ENCODE data around the gene GSAP. TPM values are rescaled to one million over a fixed set of nuclear protein-coding genes. Genes with fewer than 3 reads are reported as not detected.
A peak's percentile ranks its signal among the peaks of the same experiment; 100 is the strongest.
"Not testable (repeated sequence)": the region's sequence is repeated elsewhere in the genome, so short reads cannot be mapped to it uniquely, and the experiment has no call there.

GSAP gene
- total and polyA plus RNA-seq, 4 donors, result 3.7 to 24.1 (median 8.0) TPM

DNA sequence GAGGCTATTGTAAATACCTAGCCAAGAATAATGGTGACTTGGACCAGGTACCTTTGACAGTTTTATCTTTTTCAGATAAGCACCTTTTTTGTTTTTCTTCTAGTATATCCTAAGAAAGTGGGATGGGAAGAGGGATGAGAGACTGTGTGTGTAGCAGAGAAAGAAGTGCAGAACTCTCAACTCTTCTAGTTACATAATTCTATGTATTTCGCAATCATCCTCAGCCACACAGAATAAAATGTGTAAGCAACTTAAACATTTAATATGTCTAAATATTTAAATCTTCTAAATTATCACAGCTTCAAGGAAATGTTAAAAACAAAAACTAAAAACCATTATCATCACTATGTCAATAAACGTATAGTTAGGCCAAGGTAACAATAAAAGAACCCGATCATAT lies 42.6 kb upstream of the GSAP start:
- Histone ChIP-seq H3K4me1 (ENCODE audit: control insufficient read depth in 1 of 2, insufficient read depth in 2 of 2, low read length in 2 of 2) (no peaks in the 10 kb centered on the region), H3K27ac (ENCODE audit: low read depth in 1 of 2, low read length in 2 of 2) (no peak overlapping the region), H3K9me3 (ENCODE audit: control insufficient read depth, low read length) (no peaks in the 10 kb centered on the region), H3K36me3 (ENCODE audit: control insufficient read depth in 1 of 2, insufficient read depth in 2 of 2, low read length in 1 of 2) (no peaks in the 10 kb centered on the region), H3K27me3 (ENCODE audit: control insufficient read depth in 1 of 2, insufficient read depth in 2 of 2, low read length in 1 of 2) (no peaks in the 10 kb centered on the region), H3K4me3 (ENCODE audit: low read length in 2 of 2) (no peak overlapping the region)
- intact Hi-C loops (cut with DNase I), result no loop called here
- DNase-seq (no peak), ATAC-seq (ENCODE audit: low FRiP score) (no peak)
- 89 to 91% methylated on average over 3 of the region's 3 CpGs for whole genome bisulfite sequencing, 2 donors

DNA sequence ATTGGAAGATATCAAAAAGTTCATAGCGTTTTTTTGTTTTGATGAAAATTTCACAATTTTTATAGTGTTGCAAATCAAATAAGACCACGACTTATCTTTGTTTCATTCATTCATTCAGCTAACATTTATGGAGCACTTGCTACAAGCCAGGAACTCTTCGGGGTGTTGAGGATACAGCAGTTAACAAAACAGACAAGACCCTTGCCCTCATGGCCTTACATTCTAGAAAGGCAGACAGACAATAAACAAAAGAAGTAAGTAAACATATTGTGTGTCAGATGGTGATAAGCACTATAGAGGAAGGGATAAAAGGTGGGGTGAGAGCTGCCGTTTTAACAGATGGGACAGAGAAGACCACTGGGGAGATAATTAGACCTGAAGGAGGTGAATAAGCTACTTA lies 41.6 kb upstream of the GSAP start:
- WGBS, 2 donors, result 56 to 63% methylated on average over 4 of the region's 4 CpGs
- Histone ChIP-seq H3K4me3 (ENCODE audit: low read length in 2 of 2) (no peak overlapping the region), H3K36me3 (ENCODE audit: control insufficient read depth in 1 of 2, insufficient read depth in 2 of 2, low read length in 1 of 2) (no peaks in the 10 kb centered on the region), H3K9me3 (ENCODE audit: control insufficient read depth, low read length) (no peaks in the 10 kb centered on the region), H3K4me1 (ENCODE audit: control insufficient read depth in 1 of 2, insufficient read depth in 2 of 2, low read length in 2 of 2) (peaks cover 0 to 2% of the 10 kb centered on the region in 2 donors), H3K27me3 (ENCODE audit: control insufficient read depth in 1 of 2, insufficient read depth in 2 of 2, low read length in 1 of 2) (no peaks in the 10 kb centered on the region), H3K27ac (ENCODE audit: low read depth in 1 of 2, low read length in 2 of 2) (no peak overlapping the region)
- ATAC-seq (ENCODE audit: low FRiP score), result no peak
- no peak for DNase-seq
- intact Hi-C loops (cut with DNase I), result no loop called here

DNA sequence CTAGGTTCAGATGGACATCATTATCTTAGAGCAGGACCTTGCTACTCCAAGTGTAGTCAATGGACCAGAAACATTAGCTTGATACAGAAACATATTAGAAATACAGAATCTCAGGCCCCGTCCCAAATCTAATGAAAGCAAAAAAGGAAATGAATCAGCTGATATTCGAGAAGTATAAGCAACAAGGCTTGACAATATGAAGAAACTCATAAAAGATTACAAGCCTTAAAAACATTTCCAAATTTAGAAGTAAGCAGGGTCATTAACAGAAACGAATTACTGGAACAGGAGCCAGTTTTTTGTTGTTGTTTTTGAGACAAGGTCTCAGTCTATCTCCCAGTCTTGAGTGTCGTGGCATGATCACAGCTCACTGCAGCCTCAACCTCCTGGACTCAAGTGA lies 40.5 kb upstream of the GSAP start:
- no peak overlapping the region for H3K27ac ChIP-seq (ENCODE audit: low read depth in 1 of 2, low read length in 2 of 2)
- H3K4me3 ChIP-seq (ENCODE audit: low read length in 2 of 2), result no peak overlapping the region
- H3K27me3 ChIP-seq (ENCODE audit: control insufficient read depth in 1 of 2, insufficient read depth in 2 of 2, low read length in 1 of 2), result no peaks in the 10 kb centered on the region
- H3K4me1 ChIP-seq (ENCODE audit: control insufficient read depth in 1 of 2, insufficient read depth in 2 of 2, low read length in 2 of 2), result peaks cover 0 to 3% of the 10 kb centered on the region in 2 donors
- DNase-seq (no peak), ATAC-seq (ENCODE audit: low FRiP score) (no peak)
- intact Hi-C loops (cut with DNase I), result no loop called here
- no peaks in the 10 kb centered on the region for H3K36me3 ChIP-seq (ENCODE audit: control insufficient read depth in 1 of 2, insufficient read depth in 2 of 2, low read length in 1 of 2)
- 59 to 60% methylated on average over 4 of the region's 4 CpGs for WGBS, 2 donors
- H3K9me3 ChIP-seq (ENCODE audit: control insufficient read depth, low read length), result no peaks in the 10 kb centered on the region

DNA sequence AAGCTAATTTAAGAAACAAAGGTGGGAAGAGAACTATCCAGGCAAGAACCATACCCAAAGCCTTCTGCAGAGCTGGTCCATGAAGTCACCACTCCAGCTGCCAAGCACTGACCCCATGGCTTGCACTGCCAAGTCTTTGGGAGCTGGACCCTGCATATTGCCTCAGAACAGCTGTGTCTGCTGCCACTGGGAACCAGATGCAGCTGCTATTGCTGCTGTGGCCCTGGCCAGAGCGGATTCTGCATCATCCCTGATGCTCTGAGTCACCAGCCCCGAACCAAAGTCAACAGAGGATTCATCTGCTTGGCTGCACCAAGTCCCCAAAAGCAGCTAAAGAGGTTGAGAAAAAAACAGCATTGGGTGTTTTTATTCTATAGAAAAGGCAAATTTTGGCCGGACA lies 39.2 kb upstream of the GSAP start:
- H3K9me3 ChIP-seq (ENCODE audit: control insufficient read depth, low read length), result no peaks in the 10 kb centered on the region
- peaks cover 0 to 3% of the 10 kb centered on the region in 2 donors for H3K4me1 ChIP-seq (ENCODE audit: control insufficient read depth in 1 of 2, insufficient read depth in 2 of 2, low read length in 2 of 2)
- ATAC-seq (ENCODE audit: low FRiP score), result no peak
- no peak overlapping the region for H3K4me3 ChIP-seq (ENCODE audit: low read length in 2 of 2)
- WGBS, 2 donors, result 70 to 76% methylated on average over 3 of the region's 3 CpGs
- H3K36me3 ChIP-seq (ENCODE audit: control insufficient read depth in 1 of 2, insufficient read depth in 2 of 2, low read length in 1 of 2), result no peaks in the 10 kb centered on the region
- H3K27ac ChIP-seq (ENCODE audit: low read depth in 1 of 2, low read length in 2 of 2), result no peak overlapping the region
- intact Hi-C loops (cut with DNase I), result no loop called here
- DNase-seq, result peak in 1 of 2 donors; percentile 62
- no peaks in the 10 kb centered on the region for H3K27me3 ChIP-seq (ENCODE audit: control insufficient read depth in 1 of 2, insufficient read depth in 2 of 2, low read length in 1 of 2)

DNA sequence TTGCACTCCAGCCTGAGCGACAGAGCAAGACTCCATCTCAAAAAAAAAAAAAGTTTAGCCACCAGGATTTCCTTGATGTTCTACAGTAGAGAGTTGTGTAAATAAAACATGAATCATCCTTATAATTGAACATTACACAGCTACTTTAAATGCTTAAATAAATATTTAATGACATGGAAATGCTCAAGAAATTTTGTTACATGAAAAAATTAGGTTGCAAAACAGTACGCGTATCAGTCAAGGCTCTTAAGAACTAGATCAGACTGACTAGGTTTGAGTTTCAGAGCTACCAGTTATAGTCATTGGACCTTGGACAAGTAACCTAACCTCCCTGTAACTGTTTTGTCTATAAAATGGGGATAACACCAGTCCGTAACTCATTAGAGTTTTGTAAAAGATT lies 38.7 kb upstream of the GSAP start:
- intact Hi-C loops (cut with DNase I), result no loop called here
- H3K4me1 ChIP-seq (ENCODE audit: control insufficient read depth in 1 of 2, insufficient read depth in 2 of 2, low read length in 2 of 2), result peaks cover 0 to 3% of the 10 kb centered on the region in 2 donors

DNA sequence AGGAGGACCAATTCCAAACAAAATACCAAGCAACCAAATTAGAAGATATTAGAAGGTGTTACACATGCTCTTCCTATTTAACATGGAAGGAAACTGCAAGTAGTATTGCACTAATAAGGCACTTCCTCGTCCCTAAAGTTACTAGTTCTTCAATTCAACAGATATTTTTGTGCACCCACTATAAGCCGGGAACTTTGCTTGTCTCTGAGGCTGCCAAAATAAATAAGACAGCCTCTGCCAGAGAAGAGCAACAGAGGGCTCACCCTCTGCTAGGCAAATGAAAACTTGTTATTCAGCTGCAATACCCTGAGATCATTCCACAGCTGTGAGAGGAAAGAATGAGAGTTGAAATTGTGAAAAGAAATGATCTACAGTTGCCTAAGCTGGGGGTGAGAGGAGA lies 37.4 kb upstream of the GSAP start:
- no peaks in the 10 kb centered on the region for H3K36me3 ChIP-seq (ENCODE audit: control insufficient read depth in 1 of 2, insufficient read depth in 2 of 2, low read length in 1 of 2)
- 14 to 18% methylated on average over 2 of the region's 2 CpGs for WGBS, 2 donors
- DNase-seq (no peak), ATAC-seq (ENCODE audit: low FRiP score) (no peak)
- H3K4me1 ChIP-seq (ENCODE audit: control insufficient read depth in 1 of 2, insufficient read depth in 2 of 2, low read length in 2 of 2), result peaks cover 0 to 3% of the 10 kb centered on the region in 2 donors
- no peaks in the 10 kb centered on the region for H3K9me3 ChIP-seq (ENCODE audit: control insufficient read depth, low read length)
- H3K4me3 ChIP-seq (ENCODE audit: low read length in 2 of 2), result no peak overlapping the region
- H3K27me3 ChIP-seq (ENCODE audit: control insufficient read depth in 1 of 2, insufficient read depth in 2 of 2, low read length in 1 of 2), result no peaks in the 10 kb centered on the region
- intact Hi-C loops (cut with DNase I), result no loop called here
- H3K27ac ChIP-seq (ENCODE audit: low read depth in 1 of 2, low read length in 2 of 2), result no peak overlapping the region

More for the DNA sequence above, 38.7 kb upstream of the GSAP start:
- Histone ChIP-seq H3K4me3 (ENCODE audit: low read length in 2 of 2) (no peak overlapping the region), H3K27ac (ENCODE audit: low read depth in 1 of 2, low read length in 2 of 2) (no peak overlapping the region), H3K27me3 (ENCODE audit: control insufficient read depth in 1 of 2, insufficient read depth in 2 of 2, low read length in 1 of 2) (no peaks in the 10 kb centered on the region), H3K9me3 (ENCODE audit: control insufficient read depth, low read length) (no peaks in the 10 kb centered on the region), H3K36me3 (ENCODE audit: control insufficient read depth in 1 of 2, insufficient read depth in 2 of 2, low read length in 1 of 2) (no peaks in the 10 kb centered on the region)
- DNase-seq (no peak), ATAC-seq (ENCODE audit: low FRiP score) (no peak)
- WGBS, 2 donors, result 95 to 96% methylated on average over 4 of the region's 4 CpGs

DNA sequence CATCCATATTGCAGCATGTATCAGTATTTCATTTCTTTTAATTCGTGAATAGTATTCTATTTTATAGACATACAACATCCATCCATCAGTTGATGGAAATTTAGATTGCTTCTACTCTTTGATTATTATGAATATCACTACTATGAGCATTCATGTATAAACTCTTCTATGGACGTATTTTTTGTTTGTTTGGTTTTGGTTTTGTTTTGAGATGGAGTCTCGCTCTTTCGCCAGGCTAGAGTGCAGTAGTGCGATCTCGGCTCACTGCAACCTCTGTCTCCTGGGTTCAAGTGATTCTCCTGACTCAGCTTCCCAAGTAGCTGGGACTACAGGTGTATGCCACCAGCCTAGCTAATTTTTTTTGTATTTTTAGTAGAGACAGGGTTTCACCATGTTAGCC lies 35.8 kb upstream of the GSAP start:
- H3K27me3 ChIP-seq (ENCODE audit: control insufficient read depth in 1 of 2, insufficient read depth in 2 of 2, low read length in 1 of 2); H3K36me3 ChIP-seq (ENCODE audit: control insufficient read depth in 1 of 2, insufficient read depth in 2 of 2, low read length in 1 of 2); H3K4me3 ChIP-seq (ENCODE audit: low read length in 2 of 2); ATAC-seq (ENCODE audit: low FRiP score); H3K4me1 ChIP-seq (ENCODE audit: control insufficient read depth in 1 of 2, insufficient read depth in 2 of 2, low read length in 2 of 2); intact Hi-C loops (cut with DNase I); H3K9me3 ChIP-seq (ENCODE audit: control insufficient read depth, low read length); H3K27ac ChIP-seq (ENCODE audit: low read depth in 1 of 2, low read length in 2 of 2); DNase-seq: not testable (repeated sequence)
- WGBS, 2 donors, result 95 to 97% methylated on average over 6 of the region's 6 CpGs

DNA sequence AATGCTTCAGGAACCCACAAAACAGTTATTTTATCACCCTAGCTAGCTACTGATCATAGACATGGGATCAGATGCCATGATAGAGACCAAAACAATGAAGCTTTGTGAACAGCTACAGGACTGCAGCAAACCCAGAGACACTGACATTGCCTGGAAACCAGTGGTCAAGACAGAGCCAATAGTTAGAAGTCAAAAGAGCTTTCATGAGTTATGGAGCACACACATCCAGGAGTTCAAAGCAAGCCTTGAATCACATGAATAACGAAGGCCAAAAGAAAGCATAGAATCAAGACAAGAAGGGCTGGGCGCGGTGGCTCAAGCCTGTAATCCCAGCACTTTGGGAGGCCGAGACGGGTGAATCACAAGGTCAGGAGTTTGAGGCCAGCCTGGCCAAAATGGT lies 34.5 kb upstream of the GSAP start:
- no peak for DNase-seq
- Histone ChIP-seq H3K36me3 (ENCODE audit: control insufficient read depth in 1 of 2, insufficient read depth in 2 of 2, low read length in 1 of 2) (no peaks in the 10 kb centered on the region), H3K4me3 (ENCODE audit: low read length in 2 of 2) (no peak overlapping the region), H3K4me1 (ENCODE audit: control insufficient read depth in 1 of 2, insufficient read depth in 2 of 2, low read length in 2 of 2) (peaks cover 0 to 6% of the 10 kb centered on the region in 2 donors), H3K27ac (ENCODE audit: low read depth in 1 of 2, low read length in 2 of 2) (no peak overlapping the region), H3K9me3 (ENCODE audit: control insufficient read depth, low read length) (no peaks in the 10 kb centered on the region), H3K27me3 (ENCODE audit: control insufficient read depth in 1 of 2, insufficient read depth in 2 of 2, low read length in 1 of 2) (no peaks in the 10 kb centered on the region)
- ATAC-seq (ENCODE audit: low FRiP score), result no peak
- WGBS, 2 donors, result 94 to 95% methylated on average over 5 of the region's 5 CpGs
- intact Hi-C loops (cut with DNase I), result no loop called here

DNA sequence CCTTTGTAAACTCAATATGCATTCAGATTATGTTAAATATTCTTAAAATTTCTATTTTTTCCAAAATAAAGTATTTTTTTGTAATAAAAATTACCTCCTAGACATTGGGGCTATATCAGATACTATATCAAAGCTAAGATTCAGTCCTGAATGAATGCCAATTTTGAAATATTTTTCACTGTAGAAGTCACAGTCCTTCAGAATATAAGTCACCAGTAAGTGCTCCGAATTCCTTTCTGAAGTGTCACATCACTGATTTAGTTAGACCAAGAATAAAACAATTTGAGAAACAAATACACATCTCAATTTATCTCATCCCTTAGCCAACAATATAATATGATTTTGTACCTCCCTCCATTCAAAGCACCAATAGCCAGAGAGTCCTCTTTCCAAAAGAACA lies 33.9 kb upstream of the GSAP start:
- no peaks in the 10 kb centered on the region for H3K36me3 ChIP-seq (ENCODE audit: control insufficient read depth in 1 of 2, insufficient read depth in 2 of 2, low read length in 1 of 2)
- DNase-seq (no peak), ATAC-seq (ENCODE audit: low FRiP score) (no peak)
- no peaks in the 10 kb centered on the region for H3K27me3 ChIP-seq (ENCODE audit: control insufficient read depth in 1 of 2, insufficient read depth in 2 of 2, low read length in 1 of 2)
- 35 to 40% methylated on average over 1 of the region's 1 CpG for WGBS, 2 donors
- no peak overlapping the region for H3K4me3 ChIP-seq (ENCODE audit: low read length in 2 of 2)
- H3K27ac ChIP-seq (ENCODE audit: low read depth in 1 of 2, low read length in 2 of 2), result no peak overlapping the region
- H3K4me1 ChIP-seq (ENCODE audit: control insufficient read depth in 1 of 2, insufficient read depth in 2 of 2, low read length in 2 of 2), result peaks cover 0 to 6% of the 10 kb centered on the region in 2 donors
- H3K9me3 ChIP-seq (ENCODE audit: control insufficient read depth, low read length), result no peaks in the 10 kb centered on the region
- intact Hi-C loops (cut with DNase I), result no loop called here
